Measurements from ENCODE around the gene PTMS.

- TF ChIP-seq CTCF (IDR thresholded peaks at IDR 0.05) (no peak), POLR2A (IDR thresholded peaks at IDR 0.05) (no peak)
Observed at GRCh38 chr12:6778217-6778573, 12.0 kb downstream of the PTMS start.
